Lower leg skin (tissue), 3 donors: ENCODE results near the gene MDFIC.

Experiments used
- CTCF ChIP-seq, 3 donors: fragments of 450-650 bp; IDR thresholded peaks; one replicate each; pipeline ENCODE4 v1.5.1; 2016; ENCODE audit warnings: antibody characterized with exemption in 3 of 3, mild to moderate bottlenecking in 3 of 3, moderate library complexity in 2 of 3
- POLR2A ChIP-seq, 2 donors: fragments of 450-650 bp; IDR thresholded peaks; one replicate each; pipeline ENCODE4 v1.6.1; 2016 to 2017; ENCODE audit warnings: antibody characterized with exemption in 2 of 2, mild to moderate bottlenecking in 1 of 2, moderate library complexity in 1 of 2

- no peak for TF ChIP-seq CTCF (IDR thresholded peaks at IDR 0.05)
- no peak for TF ChIP-seq POLR2A (IDR thresholded peaks at IDR 0.05)
Observed at GRCh38 chr7:114886241-114886640, 35.7 kb upstream of the MDFIC start.
